Esophagus squamous epithelium (tissue), 5 donors: Measurements from ENCODE around the gene CCDC28A. TPM values are rescaled to one million over a fixed set of nuclear protein-coding genes. Genes with fewer than 3 reads are reported as not detected.

Experiments used
- DNase-seq: peaks from one replicate; lab custom pipeline; 2025; lab: John Stamatoyannopoulos, UW
- H3K27ac ChIP-seq, 4 donors: fragments of 200-600 bp; sonication (generic); one replicate each; pipeline ENCODE4 v1.5.1; 2016 to 2019; ENCODE audit warnings: mild to moderate bottlenecking in 1 of 4
- H3K27me3 ChIP-seq, 4 donors: fragments of 200-600 bp; sonication (generic); 1 replicate in 3 of 4; 2 replicates in 1 of 4; pipeline versions ENCODE4 v1.5.1 to v1.6.0; 2017 to 2021; ENCODE audit warnings: antibody characterized with exemption in 1 of 4
- H3K36me3 ChIP-seq, 3 donors: fragments of 200-600 bp; sonication (generic); one replicate each; pipeline ENCODE4 v1.5.1; 2016 to 2019
- H3K4me1 ChIP-seq, 3 donors: fragments of 200-600 bp; sonication (generic); one replicate each; pipeline ENCODE4 v1.5.1; 2017 to 2019
- H3K4me3 ChIP-seq, 4 donors: fragments of 200-600 bp; sonication (generic); 1 replicate in 3 of 4; 2 replicates in 1 of 4; pipeline ENCODE4 v1.5.1; 2016 to 2019; ENCODE audit warnings: mild to moderate bottlenecking in 2 of 4, moderate library complexity in 1 of 4
- H3K9me3 ChIP-seq, 3 donors: fragments of 200-600 bp; sonication (generic); one replicate each; pipeline ENCODE4 v1.5.1; 2016 to 2019
- CTCF ChIP-seq, 6 experiments: fragments of 450-650 bp in 4 of 6; fragments of 200-600 bp in 2 of 6; sonication (generic) in 2 of 6; IDR thresholded peaks; one replicate each; pipeline ENCODE4 v1.5.1; 2016 to 2019; ENCODE audit warnings: antibody characterized with exemption in 6 of 6, mild to moderate bottlenecking in 4 of 6, moderate library complexity in 4 of 6
- POLR2A ChIP-seq, 4 donors: fragments of 450-650 bp; IDR thresholded peaks; one replicate each; pipeline ENCODE4 v1.6.1; 2017; ENCODE audit warnings: antibody characterized with exemption in 4 of 4, mild to moderate bottlenecking in 4 of 4, moderate library complexity in 3 of 4
- WGBS, 2 donors: methylation state at CpG; one replicate each; pipeline ENCODE4 v1.1.5; 2018; 5-methylcytosine and 5-hydroxymethylcytosine counted together
- intact Hi-C: fragments of 100-400 bp; cut with DNase I; formaldehyde crosslinking; loops from one replicate; pipeline ENCODE4 v1.15.0; 2022
- total RNA-seq, 4 donors: library from RNA; depleted of rRNA; stranded (reverse); fragments of >200 nt; gene quantifications; one replicate each; pipeline ENCODE4 v1.1.0, GENCODE V29; 2016
- donor health status: DM: yes; HTN: yes; CAD: no.

The CCDC28A gene
- total RNA-seq = 10 to 100 TPM in 2 of 4 donors, 1 to 10 TPM in 2; 3.9 to 18.9 (median 9.5) TPM

- intact Hi-C loops = no loop called here
Measured at GRCh38 chr6:138773177-138774091, at the start of gene CCDC28A. CCDC28A (plus strand) TSS chr6:138773769; CDS start chr6:138776121, 2,352 bp downstream.

DNA sequence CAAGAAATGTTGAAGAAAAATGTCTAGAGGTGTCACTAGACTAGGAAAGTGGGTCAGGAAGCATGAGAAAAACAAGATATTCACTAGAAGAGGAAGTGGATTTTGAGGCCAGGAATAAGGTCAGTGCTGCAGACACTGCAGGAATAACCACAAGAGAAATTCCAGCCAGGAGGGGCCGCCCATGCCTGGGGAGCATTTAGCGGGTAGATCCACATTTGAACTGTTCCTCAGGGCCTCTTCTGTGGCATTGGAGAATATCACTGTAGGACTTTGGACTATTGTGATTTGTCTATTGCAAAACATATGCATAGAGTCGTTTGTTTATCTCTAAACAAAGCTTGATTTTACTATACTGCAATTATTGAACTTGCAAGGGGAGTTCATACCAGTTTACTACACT lies 49.6 kb upstream of the CCDC28A start:
- H3K4me1 ChIP-seq = peaks cover 0 to 16% (median 9%) of the 10 kb centered on the region in 3 donors
- H3K27ac ChIP-seq = no peak overlapping the region
- no peaks in the 10 kb centered on the region for H3K9me3 ChIP-seq
- no peak overlapping the region for H3K4me3 ChIP-seq
- no peaks in the 10 kb centered on the region for H3K36me3 ChIP-seq
- no peaks in the 10 kb centered on the region for H3K27me3 ChIP-seq
- no peak for DNase-seq
- TF ChIP-seq CTCF (IDR thresholded peaks at IDR 0.05) (no peak), POLR2A (IDR thresholded peaks at IDR 0.05) (no peak)
- intact Hi-C loops = no loop called here
- 59 to 65% methylated on average over 3 of the region's 3 CpGs for WGBS, 2 donors

More at GRCh38 chr6:138773177-138774091, at the start of gene CCDC28A:
- Histone ChIP-seq H3K27ac (peak within 1 kb of the TSS; percentile 91 to 98 (median 96)), H3K36me3 (peaks cover 0 to 27% (median 0%) of the 10 kb centered on the region in 3 donors), H3K4me3 (peak within 1 kb of the TSS; percentile 67 to 97 (median 84)), H3K4me1 (peaks cover 12 to 28% (median 13%) of the 10 kb centered on the region in 3 donors), H3K27me3 (no peaks in the 10 kb centered on the region), H3K9me3 (no peaks in the 10 kb centered on the region)
- DNase-seq = peak; percentile 94
- peak in 3 of 4 donors; percentile 41 to 77 (median 73) for TF ChIP-seq POLR2A (IDR thresholded peaks at IDR 0.05)
- peak in 2 of 6 experiments; percentile 19 to 33 for TF ChIP-seq CTCF (IDR thresholded peaks at IDR 0.05)
- WGBS, 2 donors = 0% methylated on average over 24 to 25 of the region's 47 CpGs

DNA sequence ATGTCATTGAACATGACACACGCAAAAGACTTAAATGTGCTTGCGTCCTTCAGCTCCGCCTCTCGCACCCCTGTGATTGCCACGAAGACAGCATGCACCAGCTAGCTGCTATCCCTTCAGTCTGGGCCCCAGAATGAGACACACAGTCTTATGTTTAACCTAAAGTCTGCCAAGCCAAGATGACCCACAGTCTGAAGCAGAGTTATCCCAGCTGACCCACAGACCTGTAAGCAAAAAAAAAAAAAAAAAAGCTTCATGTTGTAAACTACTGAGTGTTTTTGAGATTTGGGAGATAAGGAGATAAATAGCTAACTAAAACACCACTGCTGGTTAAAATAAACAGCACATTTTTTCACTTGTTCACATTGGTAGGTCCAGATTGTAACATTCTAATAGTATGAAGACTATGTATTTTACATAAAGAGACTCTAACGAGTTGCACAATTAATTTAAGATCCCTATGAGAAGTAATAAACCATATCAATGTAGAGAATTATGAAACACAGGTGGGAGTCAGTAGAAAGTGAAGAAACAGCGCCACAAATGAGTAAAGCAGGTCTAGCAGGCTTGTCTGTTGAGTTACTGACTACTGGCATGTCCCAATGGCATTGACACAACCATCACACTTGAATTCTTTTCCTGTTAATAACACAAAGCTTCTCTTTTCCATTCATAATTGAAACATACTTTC lies 47.4 kb upstream of the CCDC28A start:
- TF ChIP-seq POLR2A (IDR thresholded peaks at IDR 0.05) = no peak
- no peak for TF ChIP-seq CTCF (IDR thresholded peaks at IDR 0.05)
- Histone ChIP-seq H3K4me3 (no peak overlapping the region), H3K36me3 (no peaks in the 10 kb centered on the region), H3K27me3 (no peaks in the 10 kb centered on the region), H3K9me3 (no peaks in the 10 kb centered on the region), H3K4me1 (peaks cover 0 to 7% (median 4%) of the 10 kb centered on the region in 3 donors), H3K27ac (no peak overlapping the region)
- intact Hi-C loops = no loop called here
- WGBS, 2 donors = 87% methylated on average over 7 of the region's 7 CpGs
- no peak for DNase-seq

GRCh38 chr6:138726757-138727097 lies 46.8 kb upstream of the CCDC28A start:
- Histone ChIP-seq H3K9me3 (no peaks in the 10 kb centered on the region), H3K4me3 (no peak overlapping the region), H3K27ac (no peak overlapping the region), H3K36me3 (no peaks in the 10 kb centered on the region), H3K4me1 (peaks cover 0 to 7% (median 4%) of the 10 kb centered on the region in 3 donors), H3K27me3 (no peaks in the 10 kb centered on the region)
- TF ChIP-seq POLR2A (IDR thresholded peaks at IDR 0.05) = no peak
- no peak for TF ChIP-seq CTCF (IDR thresholded peaks at IDR 0.05)
- 86 to 96% methylated on average over 3 of the region's 3 CpGs for WGBS, 2 donors
- DNase-seq = no peak
- intact Hi-C loops = no loop called here

- no peaks in the 10 kb centered on the region for H3K9me3 ChIP-seq
- intact Hi-C loops = no loop called here
Measured at GRCh38 chr6:138727182-138727581, 46.4 kb upstream of the CCDC28A start.

More at GRCh38 chr6:138727182-138727581, 46.4 kb upstream of the CCDC28A start:
- TF ChIP-seq POLR2A (IDR thresholded peaks at IDR 0.05) (no peak), CTCF (IDR thresholded peaks at IDR 0.05) (no peak)
- DNase-seq = no peak
- no peak overlapping the region for H3K27ac ChIP-seq
- H3K4me3 ChIP-seq = no peak overlapping the region
- WGBS, 2 donors = 87 to 90% methylated on average over 3 of the region's 3 CpGs
- peaks cover 0 to 7% (median 4%) of the 10 kb centered on the region in 3 donors for H3K4me1 ChIP-seq
- H3K27me3 ChIP-seq = no peaks in the 10 kb centered on the region
- H3K36me3 ChIP-seq = no peaks in the 10 kb centered on the region
